Neural cell (in vitro differentiated cells): ENCODE results near the gene ARHGEF17.

ENCODE experiments used
- CTCF ChIP-seq: fragments of 450-650 bp; IDR thresholded peaks from 2 replicates; pipeline ENCODE4 v1.5.1; 2014; ENCODE audit warnings: antibody characterized with exemption, mild to moderate bottlenecking, moderate library complexity; ENCODE audit not compliant: poor library complexity, severe bottlenecking
- EP300 ChIP-seq: fragments of 450-650 bp; conservative IDR thresholded peaks from 2 replicates; pipeline ENCODE4 v1.6.1; 2014; ENCODE audit warnings: antibody characterized with exemption, mild to moderate bottlenecking, moderate library complexity; ENCODE audit not compliant: poor library complexity, severe bottlenecking
- EZH2 ChIP-seq: fragments of 200-600, 300-800 bp; shearing (Covaris generic), sonication (generic); IDR thresholded peaks from 2 replicates; pipeline ENCODE4 v1.6.1; 2014; ENCODE audit warnings: antibody characterized with exemption, low read length, borderline replicate concordance, mild to moderate bottlenecking; ENCODE audit not compliant: insufficient read depth, poor library complexity, severe bottlenecking

GRCh38 chr11:73343076-73343873 lies 35.2 kb downstream of the ARHGEF17 start:
- TF ChIP-seq EZH2: no peak
- TF ChIP-seq EP300: no peak
- TF ChIP-seq CTCF: no peak
